B cell (primary cell): Measurements from ENCODE around the gene MACROH2A1. TPM values are rescaled to one million over a fixed set of nuclear protein-coding genes. Genes with fewer than 3 reads are reported as not detected.

Experiments used
- ATAC-seq: fragments of 200-7000 bp; cut with Tn5 transposase; one replicate; pipeline ENCODE4 v1.10.0; 2021; ENCODE audit warnings: low read depth, mild to moderate bottlenecking, moderate number of reproducible peaks, moderate library complexity
- CTCF ChIA-PET: fragments of 350-600 bp; sonication (Branson Sonifier 250); formaldehyde crosslinking; loops from one replicate; lab custom pipeline; 2021; ENCODE audit warnings: antibody characterized with exemption, inconsistent platforms; lab: Charles Lee
- POLR2A ChIA-PET: fragments of 350-600 bp; sonication (Branson Sonifier 250); formaldehyde crosslinking; loops from one replicate; lab custom pipeline; 2021; ENCODE audit warnings: antibody characterized with exemption; lab: Charles Lee
- DNase-seq: peaks from one replicate; pipeline ENCODE4 v3.0.0; 2013
- H2AFZ ChIP-seq: 2 replicates; pipeline ENCODE4 v1.6.1; 2012; ENCODE audit warnings: mild to moderate bottlenecking, low read depth, low read length; ENCODE audit not compliant: insufficient read depth, poor library complexity, severe bottlenecking
- H3K27ac ChIP-seq, 2 donors: 1 replicate in 1 of 2; 2 replicates in 1 of 2; pipeline ENCODE4 v1.5.1; 2012 to 2013; ENCODE audit warnings: low read length in 2 of 2, mild to moderate bottlenecking in 2 of 2, moderate library complexity in 1 of 2
- H3K27me3 ChIP-seq, 4 experiments: fragments of 200-600 bp in 1 of 4; sonication (generic) in 1 of 4; replicated peaks in 1 of 4; 1 replicate in 2 of 4; 2 replicates in 2 of 4; pipeline versions ENCODE4 v1.6.1 to v1.7.0; 2013 to 2016; ENCODE audit warnings: low read length in 3 of 4, mild to moderate bottlenecking in 2 of 4, mixed read lengths in 1 of 4, moderate library complexity in 1 of 4; ENCODE audit not compliant: insufficient read depth in 4 of 4, control insufficient read depth in 3 of 4; ENCODE audit errors: control extremely low read depth in 1 of 4
- H3K36me3 ChIP-seq, 2 experiments: replicated peaks in 1 of 2; 1 replicate in 1 of 2; 2 replicates in 1 of 2; pipeline versions ENCODE4 v1.6.1 to v1.7.1; 2013; ENCODE audit warnings: low read length in 1 of 2; ENCODE audit not compliant: insufficient read depth in 2 of 2, control insufficient read depth in 1 of 2; ENCODE audit errors: control extremely low read depth in 1 of 2, extremely low read depth in 1 of 2
- H3K4me1 ChIP-seq, 2 donors: fragments of 200-600 bp in 1 of 2; sonication (generic) in 1 of 2; 1 replicate in 1 of 2; 2 replicates in 1 of 2; pipeline versions ENCODE4 v1.5.1 to v1.6.1; 2013 to 2017; ENCODE audit warnings: low read length in 2 of 2; ENCODE audit not compliant: control insufficient read depth in 2 of 2, insufficient read depth in 2 of 2
- H3K4me2 ChIP-seq: replicated peaks from 2 replicates; pipeline ENCODE3; 2012; ENCODE audit warnings: mild to moderate bottlenecking, low read depth, low read length; ENCODE audit not compliant: poor library complexity, severe bottlenecking
- H3K4me3 ChIP-seq, 5 experiments: fragments of 200-600 bp in 1 of 5; sonication (generic) in 1 of 5; 1 replicate in 3 of 5; 2 replicates in 2 of 5; pipeline versions ENCODE4 v1.5.1 to v1.7.0; 2011 to 2016; ENCODE audit warnings: low read length in 4 of 5, mild to moderate bottlenecking in 4 of 5, low read depth in 2 of 5, control low read depth in 1 of 5, moderate library complexity in 1 of 5; ENCODE audit not compliant: insufficient read depth in 1 of 5; ENCODE audit errors: control extremely low read depth in 1 of 5, extremely low read depth in 1 of 5
- H3K79me2 ChIP-seq: fragments of 200-600 bp; sonication (generic); one replicate; pipeline ENCODE4 v1.6.0; 2016; ENCODE audit warnings: low read length; ENCODE audit not compliant: control insufficient read depth, insufficient read depth
- H3K9ac ChIP-seq: fragments of 200-600 bp; sonication (generic); 2 replicates; pipeline ENCODE4 v1.6.1; 2017; ENCODE audit warnings: mild to moderate bottlenecking, low read length, moderate library complexity
- H3K9me3 ChIP-seq, 3 donors: one replicate each; pipeline versions ENCODE4 v1.6.1 to v1.7.1; 2013; ENCODE audit warnings: low read length in 2 of 3; ENCODE audit not compliant: control insufficient read depth in 2 of 3, insufficient read depth in 1 of 3; ENCODE audit errors: control extremely low read depth in 1 of 3
- H4K20me1 ChIP-seq: 2 replicates; pipeline ENCODE4 v1.6.0; 2012; ENCODE audit warnings: mild to moderate bottlenecking, low read length; ENCODE audit not compliant: insufficient read depth, control insufficient read depth, poor library complexity, severe bottlenecking
- H3K27ac Mint-ChIP-seq: one replicate; pipeline ENCODE4 v1.8.0; 2021; ENCODE audit warnings: mixed read lengths
- H3K27me3 Mint-ChIP-seq: one replicate; pipeline ENCODE4 v1.8.0; 2021; ENCODE audit warnings: mixed read lengths
- H3K4me1 Mint-ChIP-seq: one replicate; pipeline ENCODE4 v1.8.0; 2021; ENCODE audit warnings: mixed read lengths
- H3K4me3 Mint-ChIP-seq: one replicate; pipeline ENCODE4 v1.8.0; 2021; ENCODE audit warnings: mixed read lengths
- H3K9me3 Mint-ChIP-seq: one replicate; pipeline ENCODE4 v1.8.0; 2022; ENCODE audit warnings: mixed read lengths; ENCODE audit not compliant: insufficient read depth
- EZH2 ChIP-seq: IDR thresholded peaks from 2 replicates; pipeline ENCODE4 v1.6.1; 2012; ENCODE audit warnings: borderline replicate concordance, low read depth, mild to moderate bottlenecking, moderate library complexity, low read length; ENCODE audit not compliant: insufficient read depth, poor library complexity, severe bottlenecking
- WGBS: methylation state at CpG from one replicate; pipeline ENCODE4 v1.1.5; 2013; ENCODE audit warnings: missing lambda C conversion rate; ENCODE audit not compliant: insufficient coverage; 5-methylcytosine and 5-hydroxymethylcytosine counted together
- intact Hi-C: fragments of 100-400 bp; cut with micrococcal nuclease; formaldehyde crosslinking; loops from one replicate; pipeline ENCODE4 v1.10.0; 2022
- polyA plus RNA-seq: library from polyadenylated mRNA; depleted of rRNA; stranded (reverse); fragments of >200 nt; gene quantifications from 2 replicates; pipeline ENCODE4 v1.2.3, GENCODE V29; 2012
- total RNA-seq, 2 donors: library from RNA; stranded (reverse); fragments of 120-200 nt in 1 of 2; gene quantifications; 1 replicate in 1 of 2; 2 replicates in 1 of 2; pipeline versions ENCODE4 v1.2.3 to v1.2.4, GENCODE V29; 2013 to 2022
- TF ChIP-seq, protein P1 (sequence below): fragments of 200-600 bp; IDR thresholded peaks from one replicate; pipeline ENCODE4 v1.8.0; 2022; ENCODE audit warnings: antibody characterized with exemption, mild to moderate bottlenecking

The MACROH2A1 gene
- total and polyA plus RNA-seq, 2 donors (not counting 1 experiment from before 2014, with no cell fraction given) = 80.1 to 99.7 TPM

DNA sequence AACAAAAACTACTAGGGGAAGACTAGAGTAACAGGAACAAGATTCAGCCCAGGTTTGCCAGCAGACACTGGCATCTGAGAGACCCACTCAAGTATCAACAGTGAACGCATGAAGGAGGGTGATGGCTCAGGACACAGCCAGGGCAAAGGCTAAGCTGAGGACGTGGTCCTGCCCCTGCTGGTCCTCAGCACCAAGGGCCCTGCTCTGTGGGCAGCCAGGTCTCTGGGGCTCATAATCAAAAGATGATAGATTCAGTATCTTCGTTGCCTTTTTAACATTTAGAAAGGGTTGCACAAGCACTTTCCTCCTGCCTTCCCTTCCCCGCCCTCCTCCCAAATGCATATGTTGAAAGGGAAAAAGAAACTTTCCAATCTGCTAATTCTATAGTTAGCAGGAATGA, 31.5 kb downstream of the MACROH2A1 start:
- ChIA-PET CTCF (no interaction called here), POLR2A (no interaction called here)
- no peak overlapping the region for H3K9ac ChIP-seq
- H2AFZ ChIP-seq = no peak overlapping the region
- H3K79me2 ChIP-seq = peaks cover 4% of the 10 kb centered on the region
- Mint-ChIP-seq H3K27ac (no peak overlapping the region), H3K4me3 (no peak overlapping the region), H3K4me1 (peaks cover 8% of the 10 kb centered on the region), H3K27me3 (no peaks in the 10 kb centered on the region), H3K9me3 (no peaks in the 10 kb centered on the region)
- no peak overlapping the region for H3K4me3 ChIP-seq
- H3K36me3 ChIP-seq = peaks cover 2 to 67% of the 10 kb centered on the region in 2 experiments
- DNase-seq (no peak), ATAC-seq (no peak)
- H3K4me2 ChIP-seq = no peak overlapping the region
- TF ChIP-seq EZH2 = no peak
- TF ChIP-seq, protein P1, sequence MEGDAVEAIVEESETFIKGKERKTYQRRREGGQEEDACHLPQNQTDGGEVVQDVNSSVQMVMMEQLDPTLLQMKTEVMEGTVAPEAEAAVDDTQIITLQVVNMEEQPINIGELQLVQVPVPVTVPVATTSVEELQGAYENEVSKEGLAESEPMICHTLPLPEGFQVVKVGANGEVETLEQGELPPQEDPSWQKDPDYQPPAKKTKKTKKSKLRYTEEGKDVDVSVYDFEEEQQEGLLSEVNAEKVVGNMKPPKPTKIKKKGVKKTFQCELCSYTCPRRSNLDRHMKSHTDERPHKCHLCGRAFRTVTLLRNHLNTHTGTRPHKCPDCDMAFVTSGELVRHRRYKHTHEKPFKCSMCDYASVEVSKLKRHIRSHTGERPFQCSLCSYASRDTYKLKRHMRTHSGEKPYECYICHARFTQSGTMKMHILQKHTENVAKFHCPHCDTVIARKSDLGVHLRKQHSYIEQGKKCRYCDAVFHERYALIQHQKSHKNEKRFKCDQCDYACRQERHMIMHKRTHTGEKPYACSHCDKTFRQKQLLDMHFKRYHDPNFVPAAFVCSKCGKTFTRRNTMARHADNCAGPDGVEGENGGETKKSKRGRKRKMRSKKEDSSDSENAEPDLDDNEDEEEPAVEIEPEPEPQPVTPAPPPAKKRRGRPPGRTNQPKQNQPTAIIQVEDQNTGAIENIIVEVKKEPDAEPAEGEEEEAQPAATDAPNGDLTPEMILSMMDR = no peak
- H3K9me3 ChIP-seq = no peaks in the 10 kb centered on the region
- H3K4me1 ChIP-seq = peaks cover 0 to 8% of the 10 kb centered on the region in 2 donors
- H3K27me3 ChIP-seq = no peaks in the 10 kb centered on the region
- intact Hi-C loops = no loop called here
- peaks cover 8% of the 10 kb centered on the region for H4K20me1 ChIP-seq
- no peak overlapping the region for H3K27ac ChIP-seq
- WGBS = 92% methylated on average over 2 of the region's 4 CpGs

DNA sequence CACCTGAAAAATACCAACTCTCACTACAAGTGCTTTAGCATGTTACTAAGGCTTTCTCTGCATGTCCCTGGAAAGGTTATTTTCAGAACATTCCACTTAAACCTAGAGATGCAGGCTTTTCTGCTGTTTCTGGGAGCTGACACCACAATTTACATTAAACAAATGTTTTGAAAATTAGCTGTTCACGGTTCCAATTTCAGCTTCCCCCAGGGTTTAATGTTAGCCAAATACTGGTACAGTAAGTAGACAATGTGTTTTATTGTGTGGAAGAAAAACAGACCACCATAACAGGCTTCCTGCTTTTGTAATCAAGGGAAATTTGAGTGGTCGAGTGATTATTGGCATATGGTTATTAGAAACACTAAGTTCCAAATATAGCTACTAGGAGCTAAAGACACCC, 32.0 kb downstream of the MACROH2A1 start:
- peaks cover 8% of the 10 kb centered on the region for H4K20me1 ChIP-seq
- H3K27me3 Mint-ChIP-seq = no peaks in the 10 kb centered on the region
- no peaks in the 10 kb centered on the region for H3K9me3 Mint-ChIP-seq
- no peaks in the 10 kb centered on the region for H3K27me3 ChIP-seq
- H3K27ac ChIP-seq = no peak overlapping the region
- H3K4me3 ChIP-seq = no peak overlapping the region
- H2AFZ ChIP-seq = no peak overlapping the region
- no peak for DNase-seq
- no peak overlapping the region for H3K9ac ChIP-seq
- no peak for ATAC-seq
- H3K4me1 Mint-ChIP-seq = peaks cover 4% of the 10 kb centered on the region
- no peaks in the 10 kb centered on the region for H3K9me3 ChIP-seq
- intact Hi-C loops = no loop called here
- H3K4me1 ChIP-seq = peaks cover 0 to 4% of the 10 kb centered on the region in 2 donors
- ChIA-PET CTCF (no interaction called here), POLR2A (no interaction called here)
- H3K4me2 ChIP-seq = no peak overlapping the region
- peaks cover 4% of the 10 kb centered on the region for H3K79me2 ChIP-seq
- WGBS = no CpG with 5 or more reads among the region's 2 CpGs
- peaks cover 2 to 67% of the 10 kb centered on the region in 2 experiments for H3K36me3 ChIP-seq
- no peak overlapping the region for H3K27ac Mint-ChIP-seq
- TF ChIP-seq, protein P1 = no peak
- no peak overlapping the region for H3K4me3 Mint-ChIP-seq
